Tibial artery (tissue), 4 donors: Measurements from ENCODE around the gene CXCL8.

Experiments
- DNase-seq, 2 donors: peaks; one replicate each; pipeline ENCODE4 v3.0.0-alpha.2; 2019
- H3K27ac ChIP-seq, 2 donors: fragments of 200-600 bp; sonication (generic) in 1 of 2; 1 replicate in 1 of 2; 2 replicates in 1 of 2; pipeline ENCODE4 v1.5.1; 2018 to 2019; ENCODE audit warnings: mild to moderate bottlenecking in 1 of 2
- H3K27me3 ChIP-seq, 2 donors: fragments of 200-600 bp; sonication (generic) in 1 of 2; one replicate each; pipeline versions ENCODE4 v1.5.1 to v1.6.0; 2016 to 2019
- H3K36me3 ChIP-seq, 3 donors: fragments of 200-600 bp; sonication (generic) in 2 of 3; one replicate each; pipeline ENCODE4 v1.5.1; 2016 to 2019; ENCODE audit warnings: mild to moderate bottlenecking in 2 of 3
- H3K4me1 ChIP-seq, 4 donors: fragments of 200-600 bp; sonication (generic) in 2 of 4; 1 replicate in 3 of 4; 2 replicates in 1 of 4; pipeline ENCODE4 v1.5.1; 2016 to 2019
- H3K4me3 ChIP-seq, 2 donors: fragments of 200-600 bp; sonication (generic) in 1 of 2; 1 replicate in 1 of 2; 2 replicates in 1 of 2; pipeline ENCODE4 v1.5.1; 2018 to 2019; ENCODE audit warnings: mild to moderate bottlenecking in 2 of 2
- H3K9me3 ChIP-seq, 3 donors: fragments of 200-600 bp; sonication (generic) in 1 of 3; one replicate each; pipeline ENCODE4 v1.5.1; 2016 to 2019
- CTCF ChIP-seq, 2 experiments: fragments of 200-600 bp in 1 of 2; fragments of 450-650 bp in 1 of 2; IDR thresholded peaks; one replicate each; pipeline ENCODE4 v1.5.1; 2017 to 2019; ENCODE audit warnings: antibody characterized with exemption in 2 of 2, mild to moderate bottlenecking in 1 of 2, moderate library complexity in 1 of 2
- intact Hi-C: fragments of 100-400 bp; cut with DNase I; formaldehyde crosslinking; loops from one replicate; pipeline ENCODE4 v1.15.0; 2023; ENCODE audit warnings: low total_unique reads

The CXCL8 gene

GRCh38 chr4:73735231-73735630, 5.1 kb upstream of the CXCL8 start:
- intact Hi-C loops, result no loop called here
- no peaks in the 10 kb centered on the region for H3K27me3 ChIP-seq
- peaks cover 0 to 7% (median 2%) of the 10 kb centered on the region in 4 donors for H3K4me1 ChIP-seq
- H3K4me3 ChIP-seq, result no peak overlapping the region
- no peak for DNase-seq
- H3K36me3 ChIP-seq, result no peaks in the 10 kb centered on the region
- no peak overlapping the region for H3K27ac ChIP-seq
- TF ChIP-seq CTCF (IDR thresholded peaks at IDR 0.05), result no peak
- H3K9me3 ChIP-seq, result no peaks in the 10 kb centered on the region

- no peak overlapping the region for H3K4me3 ChIP-seq
Measured at GRCh38 chr4:73741031-73741749, 821 bp downstream of the CXCL8 start.

GRCh38 chr4:73741750-73742489, 1.6 kb downstream of the CXCL8 start:
- DNase-seq, result no peak
- H3K4me3 ChIP-seq, result no peak overlapping the region
- no peak overlapping the region for H3K27ac ChIP-seq
- no peak for TF ChIP-seq CTCF (IDR thresholded peaks at IDR 0.05)
- no peaks in the 10 kb centered on the region for H3K27me3 ChIP-seq
- intact Hi-C loops, result no loop called here
- H3K9me3 ChIP-seq, result no peaks in the 10 kb centered on the region
- H3K36me3 ChIP-seq, result no peaks in the 10 kb centered on the region
- peaks cover 0 to 10% (median 4%) of the 10 kb centered on the region in 4 donors for H3K4me1 ChIP-seq

More at GRCh38 chr4:73741031-73741749, 821 bp downstream of the CXCL8 start:
- intact Hi-C loops, result no loop called here
- Histone ChIP-seq H3K36me3 (no peaks in the 10 kb centered on the region), H3K27me3 (no peaks in the 10 kb centered on the region), H3K4me1 (peaks cover 0 to 10% (median 4%) of the 10 kb centered on the region in 4 donors), H3K9me3 (no peaks in the 10 kb centered on the region), H3K27ac (no peak overlapping the region)
- DNase-seq, result no peak
- TF ChIP-seq CTCF (IDR thresholded peaks at IDR 0.05), result no peak

- no peak for TF ChIP-seq CTCF (IDR thresholded peaks at IDR 0.05)
- no peak overlapping the region for H3K27ac ChIP-seq
- H3K4me3 ChIP-seq, result no peak overlapping the region
- H3K4me1 ChIP-seq, result peaks cover 0 to 10% (median 4%) of the 10 kb centered on the region in 4 donors
- intact Hi-C loops, result no loop called here
- H3K27me3 ChIP-seq, result no peaks in the 10 kb centered on the region
- no peaks in the 10 kb centered on the region for H3K9me3 ChIP-seq
- no peak for DNase-seq
- no peaks in the 10 kb centered on the region for H3K36me3 ChIP-seq
Measured at GRCh38 chr4:73742490-73743160, 2.3 kb downstream of the CXCL8 start.

- TF ChIP-seq CTCF (IDR thresholded peaks at IDR 0.05), result no peak
- DNase-seq, result no peak
- H3K4me3 ChIP-seq, result no peak overlapping the region
Measured at GRCh38 chr4:73743281-73743680, 2.9 kb downstream of the CXCL8 start.

More at GRCh38 chr4:73743281-73743680, 2.9 kb downstream of the CXCL8 start:
- no peak overlapping the region for H3K27ac ChIP-seq
- H3K4me1 ChIP-seq, result peaks cover 0 to 10% (median 4%) of the 10 kb centered on the region in 4 donors
- H3K27me3 ChIP-seq, result no peaks in the 10 kb centered on the region
- H3K9me3 ChIP-seq, result no peaks in the 10 kb centered on the region
- intact Hi-C loops, result no loop called here
- H3K36me3 ChIP-seq, result no peaks in the 10 kb centered on the region
